Thoracic aorta (tissue), 2 donors: Measurements from ENCODE around the gene PPID. TPM values are rescaled to one million over a fixed set of nuclear protein-coding genes. Genes with fewer than 3 reads are reported as not detected.

Source experiments
- ATAC-seq: fragments of 150-250 bp; one replicate; pipeline ENCODE4 v1.8.0; 2017; ENCODE audit warnings: low read depth; ENCODE audit not compliant: insufficient number of reproducible peaks, low FRiP score
- DNase-seq: peaks from one replicate; pipeline ENCODE4 v3.0.0-alpha.2; 2020; ENCODE audit warnings: low spot score
- H3K27ac ChIP-seq, 2 donors: fragments of 200-600 bp; sonication (generic); 1 replicate in 1 of 2; 2 replicates in 1 of 2; pipeline ENCODE4 v1.5.1; 2016; ENCODE audit warnings: mild to moderate bottlenecking in 2 of 2, moderate library complexity in 2 of 2
- H3K27me3 ChIP-seq: fragments of 200-600 bp; sonication (generic); replicated peaks from 2 replicates; pipeline ENCODE4 v1.6.0; 2016; ENCODE audit warnings: mild to moderate bottlenecking; ENCODE audit not compliant: insufficient read depth
- H3K36me3 ChIP-seq: fragments of 200-600 bp; sonication (generic); one replicate; pipeline ENCODE4 v1.5.1; 2016
- H3K4me1 ChIP-seq, 2 donors: fragments of 200-600 bp; sonication (generic); 1 replicate in 1 of 2; 2 replicates in 1 of 2; pipeline versions ENCODE4 v1.5.1 to v1.6.0; 2016; ENCODE audit warnings: low read depth in 2 of 2, mild to moderate bottlenecking in 1 of 2; ENCODE audit not compliant: control insufficient read depth in 1 of 2
- H3K4me3 ChIP-seq: fragments of 200-600 bp; sonication (generic); 2 replicates; pipeline ENCODE4 v1.5.1; 2016; ENCODE audit warnings: mild to moderate bottlenecking
- H3K9me3 ChIP-seq: fragments of 200-600 bp; sonication (generic); 2 replicates; pipeline ENCODE4 v1.5.1; 2016
- total RNA-seq, 2 donors: library from RNA; depleted of rRNA; stranded (reverse); fragments of >200 nt; gene quantifications; one replicate each; pipeline versions ENCODE4 v1.1.0 to v1.2.3, GENCODE V29; 2016
- TF ChIP-seq, protein P1 (sequence below): fragments of 200-600 bp; sonication (generic); IDR thresholded peaks from one replicate; pipeline ENCODE4 v1.5.1; 2019; ENCODE audit warnings: antibody characterized with exemption

The PPID gene
- total RNA-seq, 2 donors from 2014 or later: 8.3 to 12.8 TPM

DNA sequence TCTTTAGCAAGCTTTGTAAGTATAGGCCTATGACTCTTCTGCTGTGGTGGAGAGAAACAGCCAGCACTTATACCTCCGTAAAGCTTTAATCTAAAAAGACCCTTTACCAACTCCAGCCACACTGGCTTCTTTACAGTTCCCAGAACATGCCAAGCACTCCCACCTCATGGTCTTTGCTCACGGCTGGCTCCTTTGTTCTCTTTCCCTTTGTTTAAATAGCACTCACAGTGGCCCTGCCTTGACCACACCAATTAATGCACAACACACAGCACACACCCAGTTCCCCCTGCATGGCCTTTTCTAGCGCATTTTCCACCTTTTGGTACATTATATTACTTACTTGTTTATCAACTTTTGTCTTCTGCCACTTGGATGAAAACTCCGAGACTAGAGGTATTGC is 18.9 kb downstream of the PPID start:
- Histone ChIP-seq H3K9me3 (no peaks in the 10 kb centered on the region), H3K27ac (no peak overlapping the region), H3K36me3 (peaks cover 19% of the 10 kb centered on the region), H3K4me3 (no peak overlapping the region), H3K27me3 (no peaks in the 10 kb centered on the region), H3K4me1 (no peaks in the 10 kb centered on the region)
- TF ChIP-seq, protein P1, sequence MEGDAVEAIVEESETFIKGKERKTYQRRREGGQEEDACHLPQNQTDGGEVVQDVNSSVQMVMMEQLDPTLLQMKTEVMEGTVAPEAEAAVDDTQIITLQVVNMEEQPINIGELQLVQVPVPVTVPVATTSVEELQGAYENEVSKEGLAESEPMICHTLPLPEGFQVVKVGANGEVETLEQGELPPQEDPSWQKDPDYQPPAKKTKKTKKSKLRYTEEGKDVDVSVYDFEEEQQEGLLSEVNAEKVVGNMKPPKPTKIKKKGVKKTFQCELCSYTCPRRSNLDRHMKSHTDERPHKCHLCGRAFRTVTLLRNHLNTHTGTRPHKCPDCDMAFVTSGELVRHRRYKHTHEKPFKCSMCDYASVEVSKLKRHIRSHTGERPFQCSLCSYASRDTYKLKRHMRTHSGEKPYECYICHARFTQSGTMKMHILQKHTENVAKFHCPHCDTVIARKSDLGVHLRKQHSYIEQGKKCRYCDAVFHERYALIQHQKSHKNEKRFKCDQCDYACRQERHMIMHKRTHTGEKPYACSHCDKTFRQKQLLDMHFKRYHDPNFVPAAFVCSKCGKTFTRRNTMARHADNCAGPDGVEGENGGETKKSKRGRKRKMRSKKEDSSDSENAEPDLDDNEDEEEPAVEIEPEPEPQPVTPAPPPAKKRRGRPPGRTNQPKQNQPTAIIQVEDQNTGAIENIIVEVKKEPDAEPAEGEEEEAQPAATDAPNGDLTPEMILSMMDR: no peak
- no peak for DNase-seq
- no peak for ATAC-seq

- Histone ChIP-seq H3K36me3 (peaks cover 15% of the 10 kb centered on the region), H3K4me1 (no peaks in the 10 kb centered on the region), H3K27me3 (no peaks in the 10 kb centered on the region), H3K9me3 (no peaks in the 10 kb centered on the region), H3K27ac (no peak overlapping the region), H3K4me3 (no peak overlapping the region)
- ATAC-seq: no peak
- TF ChIP-seq, protein P1: no peak
- DNase-seq: no peak
Observed at GRCh38 chr4:158688813-158689212, 34.4 kb downstream of the PPID start.

DNA sequence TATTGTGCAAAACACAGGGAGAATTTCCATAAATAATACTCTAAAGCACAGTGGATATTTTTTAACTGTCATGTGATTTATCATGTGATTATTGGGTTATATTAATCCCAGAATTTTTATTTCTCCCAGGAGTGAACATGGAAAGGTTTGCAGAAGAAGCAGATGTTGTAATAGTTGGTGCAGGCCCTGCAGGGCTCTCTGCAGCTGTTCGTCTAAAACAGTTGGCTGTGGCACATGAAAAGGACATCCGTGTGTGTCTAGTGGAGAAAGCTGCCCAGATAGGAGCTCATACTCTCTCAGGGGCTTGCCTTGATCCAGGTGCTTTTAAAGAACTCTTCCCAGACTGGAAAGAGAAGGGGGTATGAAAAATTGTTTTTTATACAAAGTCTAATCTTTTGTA is 41.1 kb downstream of the PPID start:
- TF ChIP-seq, protein P1: no peak
- ATAC-seq (no peak), DNase-seq (no peak)
- Histone ChIP-seq H3K4me1 (no peaks in the 10 kb centered on the region), H3K27me3 (no peaks in the 10 kb centered on the region), H3K36me3 (peaks cover 3% of the 10 kb centered on the region), H3K27ac (no peak overlapping the region), H3K9me3 (no peaks in the 10 kb centered on the region), H3K4me3 (no peak overlapping the region)

GRCh38 chr4:158681629-158682028 is 41.6 kb downstream of the PPID start:
- TF ChIP-seq, protein P1: no peak
- Histone ChIP-seq H3K27ac (no peak overlapping the region), H3K4me3 (no peak overlapping the region), H3K4me1 (no peaks in the 10 kb centered on the region), H3K36me3 (peaks cover 3% of the 10 kb centered on the region), H3K9me3 (no peaks in the 10 kb centered on the region), H3K27me3 (no peaks in the 10 kb centered on the region)
- no peak for DNase-seq
- no peak for ATAC-seq

DNA sequence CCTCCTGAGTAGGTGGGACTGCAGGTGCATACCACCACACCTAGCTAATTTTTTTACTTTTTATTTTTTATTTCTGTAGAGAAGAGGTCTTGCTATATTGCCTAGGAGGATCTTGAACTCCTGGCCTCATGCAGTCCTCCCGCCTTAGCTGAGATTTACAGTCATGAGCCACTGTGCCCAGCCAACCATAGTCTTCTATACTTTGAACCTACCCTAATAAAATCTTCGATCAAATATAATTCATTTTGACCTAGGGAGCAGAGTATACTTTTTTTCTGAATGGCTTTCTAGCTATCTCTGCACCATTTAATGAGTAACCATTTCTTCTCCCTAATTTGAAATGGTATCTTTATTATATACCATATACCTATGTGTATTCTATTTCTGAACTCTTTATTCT is 44.4 kb downstream of the PPID start:
- DNase-seq (no peak), ATAC-seq (no peak)
- Histone ChIP-seq H3K27ac (no peak overlapping the region), H3K27me3 (no peaks in the 10 kb centered on the region), H3K4me3 (no peak overlapping the region), H3K9me3 (no peaks in the 10 kb centered on the region), H3K36me3 (no peaks in the 10 kb centered on the region), H3K4me1 (peaks cover 0 to under 1% of the 10 kb centered on the region in 2 donors)
- TF ChIP-seq, protein P1: no peak
